Loucy (cell line): ENCODE measurements around the gene FEN1.

Experiments used
- CTCF ChIP-seq: fragments of 200-600 bp; sonication (generic); conservative IDR thresholded peaks from 2 replicates; pipeline ENCODE4 v1.5.1; 2014; ENCODE audit warnings: mild to moderate bottlenecking, antibody characterized with exemption, low read length
- EZH2phosphoT487 ChIP-seq: fragments of 200-600 bp; IDR thresholded peaks from 2 replicates; pipeline ENCODE4 v1.6.1; 2018; ENCODE audit warnings: antibody characterized with exemption, mild to moderate bottlenecking, moderate library complexity, borderline replicate concordance

GRCh38 chr11:61794579-61794978 lies 1.9 kb downstream of the FEN1 start:
- no peak for TF ChIP-seq CTCF
- no peak for TF ChIP-seq EZH2phosphoT487
